H54 (cell line): ENCODE data around the gene HPS1.

Experiments used
- DNase-seq: peaks from one replicate; pipeline ENCODE4 v3.0.0; 2011; ENCODE audit warnings: low spot score, mixed read lengths; ENCODE audit not compliant: insufficient read length
- FAIRE-seq: peaks from 3 replicates; lab custom pipeline; 2011; peaks lifted over from hg19 to GRCh38; lab: Jason Lieb, UNC
- POLR2A ChIP-seq: IDR thresholded peaks from 2 replicates; pipeline ENCODE4 v1.6.1; 2011; ENCODE audit warnings: low read depth, mild to moderate bottlenecking, low read length

The HPS1 gene

DNA sequence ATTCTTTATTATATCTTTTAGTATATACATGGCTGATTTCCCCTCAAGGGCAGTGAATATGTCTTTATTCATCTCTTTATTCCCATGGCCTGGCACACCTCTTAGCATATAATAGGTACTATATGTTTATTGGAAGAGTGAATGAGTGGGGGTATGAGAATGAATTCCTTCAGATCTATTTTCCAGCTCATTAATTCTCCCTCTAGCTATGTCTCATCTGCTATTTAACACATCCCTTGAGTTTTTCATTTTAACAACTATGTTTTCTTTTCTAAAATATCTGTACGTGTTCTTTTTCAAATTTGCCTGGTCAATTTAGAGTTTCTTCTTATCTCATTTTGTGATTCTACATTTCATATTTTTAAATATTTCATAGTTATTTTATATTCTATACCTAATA lies 14.4 kb downstream of the HPS1 start:
- TF ChIP-seq POLR2A, result no peak
- no peak for DNase-seq
- FAIRE-seq, result no peak

DNA sequence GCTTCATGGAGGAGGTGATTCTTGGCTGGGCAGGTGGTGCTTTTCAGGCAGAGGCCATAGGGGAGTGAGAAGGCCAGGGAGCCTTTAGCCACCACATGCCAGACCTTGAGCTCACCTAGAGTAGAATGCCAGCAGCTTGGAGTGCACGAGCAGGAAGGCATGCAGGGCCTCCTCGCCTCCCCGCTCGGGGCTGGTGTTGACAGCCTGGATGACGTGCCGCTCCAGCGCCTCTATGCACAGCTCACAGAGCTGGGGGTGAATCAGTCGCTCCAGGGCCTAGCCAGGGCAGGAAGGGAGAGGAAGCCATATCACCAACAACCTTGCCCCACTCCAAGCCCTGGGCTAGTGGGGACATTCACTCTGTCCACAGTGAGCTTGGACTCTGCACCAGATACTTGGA lies 15.7 kb downstream of the HPS1 start:
- no peak for FAIRE-seq
- DNase-seq, result no peak
- TF ChIP-seq POLR2A, result no peak

DNA sequence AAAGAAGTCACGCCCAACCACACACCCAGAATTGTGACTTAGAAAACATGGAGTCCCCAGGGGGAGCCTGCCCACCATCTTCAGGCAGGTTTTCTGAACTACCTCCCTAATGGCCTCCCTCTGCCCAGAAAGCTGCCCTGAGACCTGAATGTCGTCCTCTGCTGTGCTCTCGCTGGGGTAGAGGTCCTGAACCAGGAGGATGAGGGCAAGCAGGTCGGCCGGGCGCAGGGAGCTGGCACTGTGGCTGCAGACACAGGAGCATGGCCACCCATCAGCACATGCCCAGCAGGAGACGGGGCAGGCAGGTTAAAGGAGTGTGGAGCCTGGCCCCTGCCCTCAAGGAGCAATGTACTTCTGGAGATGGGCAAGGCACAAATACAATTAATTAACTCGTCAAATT lies 16.3 kb downstream of the HPS1 start:
- FAIRE-seq (no peak), DNase-seq (no peak)
- no peak for TF ChIP-seq POLR2A

DNA sequence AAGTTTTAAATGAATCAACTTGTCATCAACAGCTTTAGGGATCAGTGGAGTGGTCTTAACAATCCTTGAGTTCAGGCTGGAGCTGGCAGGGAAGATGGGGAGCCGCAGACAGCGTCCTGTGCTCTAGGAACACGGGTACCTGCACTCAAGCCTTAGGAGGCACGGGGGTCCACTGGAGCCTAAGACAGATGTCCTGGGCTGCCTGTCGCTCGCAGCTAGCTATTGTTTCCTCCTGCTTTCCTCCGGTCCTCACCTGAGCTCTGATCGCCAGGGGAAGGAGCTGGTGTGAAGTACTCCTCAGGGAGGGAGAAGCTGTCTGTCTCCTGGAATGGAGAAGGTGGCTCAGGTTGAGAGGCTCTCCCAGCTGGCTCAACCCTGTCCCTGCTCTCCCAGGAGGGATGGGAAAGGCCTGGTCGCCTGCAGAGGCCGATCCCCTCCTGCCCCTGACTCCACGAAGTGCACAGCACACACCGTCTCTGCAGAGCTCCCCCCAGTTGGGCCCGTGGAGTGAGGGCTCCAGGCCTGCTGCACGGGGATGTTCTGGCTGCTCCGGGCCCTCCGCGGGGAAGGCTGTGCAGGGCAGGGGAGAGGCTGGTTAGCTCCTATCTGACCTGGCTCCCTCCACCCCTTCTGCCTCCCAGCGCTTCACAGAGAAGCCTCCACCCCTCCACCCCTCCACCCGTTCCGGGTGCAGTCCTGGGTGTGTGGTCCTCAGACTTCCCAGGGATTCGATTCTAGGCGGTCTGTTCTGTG lies 17.2 kb downstream of the HPS1 start:
- no peak for DNase-seq
- FAIRE-seq, result no peak
- no peak for TF ChIP-seq POLR2A

DNA sequence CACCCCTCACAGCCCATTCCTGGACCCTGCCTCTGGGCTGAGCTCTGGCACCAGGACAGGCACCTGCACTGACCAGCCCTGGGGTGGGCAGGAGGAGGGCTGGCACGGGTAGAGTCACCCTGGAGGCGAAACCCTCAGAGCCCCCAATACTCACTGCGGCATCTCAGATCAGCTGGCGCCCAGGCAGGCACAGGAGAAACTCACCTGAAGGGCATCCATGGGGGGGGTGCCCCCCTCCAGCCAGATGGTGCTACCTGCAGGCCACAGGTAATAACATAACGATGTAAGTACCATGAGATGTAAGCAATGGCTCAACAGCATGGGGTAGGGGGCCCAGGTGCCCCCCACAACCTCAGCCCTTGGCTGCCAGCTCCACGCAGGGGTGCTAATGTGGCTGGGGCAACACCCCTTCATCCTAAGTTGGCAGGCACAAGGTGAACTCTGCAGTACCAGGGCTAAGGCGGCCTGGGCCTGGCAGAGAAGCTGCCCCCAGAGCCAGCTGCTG lies 19.7 kb downstream of the HPS1 start:
- no peak for DNase-seq
- no peak for FAIRE-seq
- TF ChIP-seq POLR2A, result no peak

DNA sequence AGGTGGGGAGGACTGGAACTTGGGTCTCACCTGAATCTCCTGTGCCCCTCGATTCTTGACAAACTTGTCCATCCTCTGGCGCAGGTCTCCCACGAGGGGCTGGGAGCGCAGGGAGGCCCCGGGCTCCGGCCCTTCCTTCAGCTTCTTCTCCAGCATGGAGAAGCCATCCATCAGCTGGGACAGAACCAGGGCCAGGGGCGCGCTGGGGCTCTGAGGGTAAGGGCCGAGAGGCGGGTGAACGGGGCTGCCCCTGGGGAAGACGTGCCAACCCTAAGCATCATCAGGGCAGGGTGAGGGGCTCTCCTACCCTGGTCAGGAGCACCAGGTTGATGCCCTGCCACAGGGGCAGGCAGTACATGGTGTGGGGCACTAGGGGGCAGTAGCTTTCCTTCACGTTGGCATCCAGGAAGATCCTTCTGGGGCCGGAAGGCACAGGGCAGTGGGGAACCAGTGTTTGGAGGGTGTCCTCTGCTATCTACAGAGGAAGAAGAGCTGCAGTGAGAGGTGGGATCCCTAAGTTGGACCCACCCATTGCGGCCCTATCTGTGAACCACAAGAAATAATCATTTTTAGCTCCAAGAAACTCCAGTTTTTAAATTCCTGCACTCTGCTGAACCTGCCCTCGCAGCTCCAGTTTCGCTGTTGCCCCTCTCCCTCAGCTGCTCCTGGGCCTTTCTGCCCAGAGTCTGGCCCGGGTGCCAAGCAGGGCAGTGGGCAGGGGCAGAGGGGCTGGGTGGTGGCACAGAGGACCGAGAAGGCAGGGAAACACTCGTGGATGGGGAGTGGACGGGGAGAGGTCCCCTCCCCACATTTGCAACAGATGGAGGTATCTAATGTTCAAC lies 21.0 kb downstream of the HPS1 start:
- peak; percentile 59 for DNase-seq
- no peak for TF ChIP-seq POLR2A
- FAIRE-seq, result no peak

DNA sequence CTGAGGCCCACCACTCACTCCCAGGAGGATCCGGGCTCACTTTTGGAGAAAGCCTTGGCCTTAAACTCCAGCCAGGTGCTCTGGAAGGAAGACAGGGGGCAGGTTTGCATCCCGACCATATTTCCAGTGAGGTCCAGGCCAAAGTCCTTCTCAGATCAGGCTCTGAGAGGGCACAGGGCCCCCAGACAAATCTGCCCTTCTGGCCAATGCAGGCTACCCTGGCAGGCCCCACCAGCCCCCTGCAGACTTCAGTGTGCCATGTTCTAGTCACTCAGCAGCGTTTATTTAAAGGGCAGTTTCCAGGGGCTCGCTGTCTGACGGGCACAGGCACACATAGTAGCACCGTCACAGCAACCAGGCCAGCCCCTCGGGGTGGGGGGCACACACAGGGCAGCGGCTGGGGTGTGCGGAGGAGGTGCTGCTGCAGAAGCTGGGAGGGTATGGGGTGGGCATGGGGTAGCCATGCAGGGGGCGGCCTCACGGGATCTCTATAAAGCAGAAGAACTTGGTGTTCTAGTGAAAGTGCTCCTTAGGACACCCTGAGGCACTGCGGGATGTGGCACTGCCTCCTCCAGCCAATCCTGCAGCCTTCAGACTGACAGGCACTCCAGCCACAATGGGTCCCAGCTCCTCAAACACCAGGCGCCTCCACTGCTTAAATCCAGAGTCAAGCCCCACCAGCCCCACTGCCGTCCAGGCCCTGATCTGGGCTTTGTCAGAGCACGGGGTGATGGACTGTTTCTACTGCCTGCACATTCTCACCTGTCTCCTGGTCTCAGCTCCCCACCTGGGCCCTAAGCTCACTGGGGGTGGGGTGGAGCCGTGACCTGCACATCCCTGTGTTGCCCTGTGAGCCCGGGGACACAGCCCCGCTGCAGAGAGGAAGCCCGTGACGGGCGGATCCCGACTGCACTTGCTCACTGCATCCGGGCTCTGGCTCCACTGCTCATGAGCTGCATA lies 22.2 kb downstream of the HPS1 start:
- DNase-seq (no peak), FAIRE-seq (no peak)
- no peak for TF ChIP-seq POLR2A

DNA sequence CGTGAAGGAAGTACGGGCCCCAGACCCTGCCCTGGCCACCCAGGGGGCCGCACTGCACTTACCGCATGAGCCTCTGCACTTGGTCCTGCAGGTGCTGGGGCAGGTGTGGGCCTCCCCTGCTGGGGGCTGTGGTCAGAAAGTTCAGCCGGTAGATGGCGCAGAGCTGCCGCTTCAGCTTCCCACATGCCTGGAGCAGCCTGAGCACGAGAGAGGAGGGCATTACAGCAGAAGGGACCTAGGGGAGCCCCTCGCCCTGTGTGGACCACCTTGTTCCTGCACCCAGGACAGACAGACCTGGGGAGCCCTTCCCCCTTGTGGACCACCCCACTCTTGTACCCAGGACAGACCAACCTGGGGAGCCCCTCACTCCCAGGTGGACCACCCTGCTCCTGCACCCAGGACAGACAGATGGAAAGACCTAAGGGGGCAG lies 23.0 kb downstream of the HPS1 start:
- FAIRE-seq (no peak), DNase-seq (no peak)
- TF ChIP-seq POLR2A, result no peak

DNA sequence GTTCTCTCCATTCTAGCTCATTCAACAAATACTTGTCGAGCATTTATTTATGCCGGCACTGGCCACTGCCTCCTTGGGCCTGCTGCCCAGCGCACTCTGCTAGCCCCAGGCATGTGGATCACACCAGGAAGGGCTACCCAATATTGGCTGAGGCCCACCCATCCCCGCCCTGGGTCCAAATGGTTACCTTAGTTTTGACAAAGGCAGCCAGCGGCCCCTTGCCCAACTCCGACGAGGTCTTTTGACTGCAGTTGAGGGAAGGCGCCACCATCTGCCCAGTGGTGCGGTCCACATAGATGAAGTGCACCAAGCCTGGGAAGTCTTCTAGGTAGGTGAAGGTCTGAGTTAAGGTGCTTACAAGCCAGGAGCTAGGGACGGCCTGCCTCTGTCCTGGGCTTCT lies 24.6 kb downstream of the HPS1 start:
- FAIRE-seq (no peak), DNase-seq (no peak)
- no peak for TF ChIP-seq POLR2A

DNA sequence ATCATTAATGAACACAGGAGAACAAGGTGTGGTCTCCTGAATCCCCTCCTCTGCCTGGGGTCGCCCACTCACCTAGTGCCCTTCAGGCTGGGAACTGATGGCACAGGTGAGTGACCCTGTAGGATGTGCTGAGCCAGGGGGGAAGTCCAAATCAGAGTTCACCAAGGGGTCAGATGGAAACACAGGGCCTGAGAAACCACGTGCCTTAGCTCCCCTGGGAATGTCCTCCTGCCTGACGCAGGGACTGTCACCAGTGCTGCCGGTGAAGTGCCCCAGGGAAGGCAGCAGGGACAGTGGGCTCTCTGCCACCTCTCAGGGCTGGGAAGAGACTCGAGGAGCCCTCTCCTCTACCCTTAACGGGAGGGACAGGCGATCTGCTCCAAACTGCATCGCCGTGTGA lies 25.9 kb downstream of the HPS1 start:
- no peak for DNase-seq
- no peak for FAIRE-seq
- TF ChIP-seq POLR2A, result no peak

DNA sequence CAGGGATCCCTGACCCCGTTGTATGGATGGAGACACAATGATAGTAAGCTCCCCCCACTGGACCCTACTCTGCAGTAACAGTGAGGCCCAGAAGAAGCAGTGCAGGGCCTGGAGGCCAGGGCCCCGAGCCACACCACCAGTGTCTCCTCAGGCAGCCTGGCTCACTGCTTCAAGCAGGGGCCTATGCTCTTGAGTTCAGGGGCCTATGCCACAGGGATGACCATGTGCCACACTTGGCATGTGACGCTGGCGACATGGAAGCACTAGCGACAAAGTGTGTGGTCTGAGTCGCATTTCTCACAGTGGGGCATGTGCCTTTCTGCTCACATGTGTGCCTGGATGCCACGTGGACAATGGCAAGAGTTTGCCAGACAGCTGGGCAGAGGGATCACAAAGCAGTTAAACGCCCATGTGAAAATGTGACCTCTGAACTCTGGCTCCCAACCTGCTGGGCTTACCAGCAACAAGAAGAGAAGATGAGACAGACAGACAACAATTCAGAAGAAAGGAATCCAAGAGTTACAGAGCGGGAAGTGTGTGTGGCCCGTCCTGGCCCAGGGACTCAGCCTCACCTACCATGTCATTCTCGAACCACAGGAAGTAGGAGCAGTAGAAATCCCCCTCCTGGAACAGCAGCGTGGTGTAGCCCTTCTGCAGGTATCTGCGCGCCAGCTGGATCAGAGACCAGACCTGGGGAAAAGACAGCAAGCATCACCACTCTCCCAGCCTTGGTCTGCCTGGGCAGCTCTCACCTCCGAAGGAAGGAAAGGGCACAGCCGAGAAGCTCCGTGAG lies 27.1 kb downstream of the HPS1 start:
- FAIRE-seq (no peak), DNase-seq (no peak)
- TF ChIP-seq POLR2A, result no peak

DNA sequence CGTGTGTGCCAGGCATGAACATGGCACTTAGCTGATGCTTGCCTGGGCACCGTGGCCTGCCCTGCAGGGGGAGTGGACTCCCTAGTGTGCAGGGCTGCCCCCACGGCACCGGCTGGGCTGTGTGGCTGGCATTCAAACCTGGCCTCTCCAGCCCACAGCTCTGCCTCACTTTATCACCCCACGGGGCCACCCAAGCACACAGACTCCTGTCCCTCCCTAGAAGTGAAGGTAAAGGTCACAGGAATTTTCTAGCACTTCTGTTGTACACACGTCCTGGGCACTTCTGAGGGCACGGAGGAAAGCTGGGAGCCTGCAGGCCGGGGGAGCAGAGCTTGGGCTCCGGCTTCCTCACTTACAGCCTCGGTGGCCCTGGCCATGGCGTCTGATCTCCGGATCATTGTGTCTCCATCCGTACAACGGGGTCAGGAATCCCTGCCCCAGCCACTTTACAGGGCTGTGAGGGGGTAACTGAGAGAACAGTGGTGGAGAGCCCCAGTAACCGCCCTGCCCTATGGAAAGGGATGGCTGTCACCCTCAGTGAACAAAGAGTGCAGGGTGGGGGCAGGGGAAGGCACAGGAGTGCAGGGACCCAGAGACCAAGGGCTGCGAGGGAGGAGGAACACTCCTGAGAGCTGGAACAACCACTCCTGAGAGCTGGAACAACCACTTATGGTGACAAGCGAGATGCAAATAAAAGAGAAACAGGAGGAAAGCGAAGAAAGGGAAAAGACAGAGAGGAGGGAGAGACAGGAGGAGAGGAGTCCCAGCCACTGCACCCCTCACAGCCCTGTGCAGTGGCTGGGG lies 27.9 kb downstream of the HPS1 start:
- TF ChIP-seq POLR2A, result no peak
- DNase-seq (no peak), FAIRE-seq (no peak)
